HG02623 (cell line): ENCODE results near the gene MOCOS.
A peak's percentile ranks its signal among the peaks of the same experiment; 100 is the strongest.

Experiments
- ATAC-seq: cut with Tn5 transposase; IDR thresholded peaks from one replicate; pipeline ENCODE4 v1.9.1; 2021; ENCODE audit warnings: moderate library complexity; ENCODE audit not compliant: unreplicated experiment

Gene MOCOS

DNA sequence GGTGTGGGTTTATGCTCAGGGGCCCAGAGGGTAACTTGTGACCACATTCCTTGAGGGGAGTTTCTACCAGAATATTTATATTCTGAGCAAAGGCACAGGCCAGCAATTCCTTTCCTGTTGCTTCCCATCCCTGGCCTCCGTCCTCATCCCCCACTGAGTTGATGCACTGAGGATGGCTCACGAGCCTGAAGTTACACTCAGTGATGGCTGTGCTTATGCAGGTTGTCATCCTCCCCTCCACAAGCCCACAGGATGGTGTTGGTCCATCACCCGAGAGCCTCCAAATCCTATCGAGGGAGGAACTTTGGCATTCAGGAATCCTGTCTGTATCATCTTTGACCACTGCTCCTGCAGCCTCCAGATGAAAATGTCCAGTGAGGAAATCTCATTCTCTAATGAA, 81.9 kb downstream of the MOCOS start:
- ATAC-seq: no peak

DNA sequence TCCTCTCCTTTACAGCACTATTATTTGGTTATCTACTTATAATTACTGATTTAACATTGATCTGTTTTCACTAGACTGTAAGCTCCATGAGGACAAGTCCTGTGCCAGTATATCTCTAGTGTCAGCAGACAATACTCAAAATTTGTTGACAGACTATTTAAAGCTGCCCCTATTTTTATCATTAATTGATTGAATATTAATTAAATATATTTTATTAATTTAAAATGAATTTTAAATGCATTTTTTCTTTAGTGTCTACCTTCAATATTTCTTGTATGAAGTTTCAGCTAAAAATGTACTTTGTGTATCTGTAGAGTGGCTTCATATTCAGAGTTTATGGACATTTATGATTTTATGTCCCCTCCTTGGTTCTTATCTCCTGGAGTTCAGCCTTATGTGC, 83.9 kb downstream of the MOCOS start:
- no peak for ATAC-seq

DNA sequence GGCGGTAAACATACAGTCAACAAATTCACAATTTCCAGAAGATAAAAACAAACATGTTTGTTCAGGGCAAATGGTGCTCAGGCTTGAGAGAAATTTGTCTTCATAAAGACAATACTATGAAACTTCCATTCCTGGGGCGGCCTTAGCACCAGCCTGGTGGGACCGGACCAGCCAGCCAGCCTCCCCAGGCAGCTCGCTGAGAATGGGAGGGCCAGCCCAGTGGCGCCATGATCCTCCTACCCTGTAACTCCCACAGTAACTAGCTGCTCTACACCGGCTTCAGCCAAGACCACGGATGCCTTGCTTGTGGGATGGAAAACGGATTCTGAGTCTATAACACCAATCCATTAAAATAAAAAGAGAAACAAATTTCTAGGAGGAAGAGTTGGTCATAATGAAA, 86.0 kb downstream of the MOCOS start:
- no peak for ATAC-seq

DNA sequence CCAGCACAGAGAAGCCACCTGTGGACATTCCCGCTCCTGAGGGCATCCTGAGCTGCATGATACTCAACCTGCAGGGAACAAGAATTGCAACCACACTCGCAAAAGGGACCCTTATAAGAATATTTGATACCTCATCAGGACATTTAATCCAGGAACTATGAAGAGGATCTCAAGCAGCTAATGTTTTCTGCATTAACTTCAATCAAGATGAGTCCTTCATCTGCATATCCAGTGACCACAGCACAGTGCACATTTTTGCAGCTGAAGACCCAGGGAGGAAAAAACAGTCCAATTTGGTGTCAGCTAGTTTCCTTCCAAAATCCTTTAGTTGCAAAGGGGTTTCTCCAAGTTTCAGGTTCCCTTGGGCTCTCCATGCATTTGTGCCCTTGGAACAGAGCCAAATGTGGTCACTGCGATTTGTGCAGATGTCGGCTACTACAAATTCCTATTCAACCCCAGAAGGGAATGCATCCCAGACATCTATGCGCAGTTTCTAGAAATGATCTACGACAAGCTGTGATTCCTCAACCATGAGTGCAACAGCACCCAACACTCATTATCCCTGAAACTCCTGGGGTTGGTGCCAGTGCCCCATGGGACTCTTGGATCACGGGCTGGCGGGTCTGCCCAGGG, 86.9 kb downstream of the MOCOS start:
- ATAC-seq: no peak

DNA sequence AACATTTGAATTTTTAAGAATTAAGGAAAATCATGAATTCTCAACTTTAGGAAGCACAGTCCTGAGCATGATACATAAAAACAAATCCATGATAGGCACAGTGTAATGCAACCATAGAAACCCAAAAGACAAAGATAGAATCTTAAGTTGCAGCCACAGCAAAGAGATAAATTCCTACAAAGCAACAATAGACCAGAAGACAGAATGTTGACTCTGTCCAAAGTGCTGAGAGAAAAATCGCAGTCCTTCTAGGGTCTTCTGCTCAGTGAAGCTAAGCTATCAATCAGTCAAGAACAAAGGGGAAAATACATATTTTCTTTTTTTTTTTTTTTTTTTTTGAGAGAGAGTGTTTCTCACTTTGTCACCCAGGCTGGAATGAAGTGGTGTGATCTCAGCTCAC, 88.3 kb downstream of the MOCOS start:
- no peak for ATAC-seq

DNA sequence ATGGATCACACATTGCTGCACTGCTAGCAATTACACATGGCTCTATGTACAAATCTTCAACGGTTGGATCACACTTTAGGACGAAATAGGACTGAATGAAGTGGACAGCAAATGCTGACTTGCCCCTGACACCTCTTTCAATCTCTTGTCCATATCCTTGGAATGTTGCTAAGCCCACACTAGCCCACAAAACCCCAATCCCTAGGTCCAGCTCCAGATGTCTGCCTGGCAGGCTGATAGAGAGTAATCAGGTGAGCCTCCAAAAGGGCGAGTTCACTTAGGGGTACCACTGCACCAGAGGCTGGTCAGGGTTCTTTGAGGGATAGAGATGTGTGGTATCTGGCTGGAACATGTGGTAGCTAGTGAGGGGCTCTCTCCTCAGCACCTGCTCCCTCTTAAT, 91.7 kb downstream of the MOCOS start:
- no peak for ATAC-seq

DNA sequence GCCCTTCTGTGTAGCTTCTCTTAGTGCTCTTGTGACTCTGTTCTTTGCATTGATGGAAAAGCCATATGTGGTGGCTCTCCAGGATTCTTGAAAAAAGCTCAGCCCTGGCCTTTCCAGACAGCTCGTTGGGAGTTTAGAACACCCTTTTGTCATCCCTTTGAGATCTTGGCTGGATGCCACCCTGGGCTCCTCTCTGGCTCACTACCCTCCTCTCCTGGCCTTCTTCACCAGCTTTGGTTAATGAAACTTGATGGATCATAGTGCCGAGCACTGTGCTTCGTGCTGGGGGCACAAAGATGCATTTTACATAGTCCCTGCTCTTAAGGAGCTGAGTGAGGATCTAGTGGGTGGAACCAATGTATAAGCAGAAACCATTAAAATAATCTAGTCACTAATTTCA, 94.6 kb downstream of the MOCOS start:
- ATAC-seq: no peak

DNA sequence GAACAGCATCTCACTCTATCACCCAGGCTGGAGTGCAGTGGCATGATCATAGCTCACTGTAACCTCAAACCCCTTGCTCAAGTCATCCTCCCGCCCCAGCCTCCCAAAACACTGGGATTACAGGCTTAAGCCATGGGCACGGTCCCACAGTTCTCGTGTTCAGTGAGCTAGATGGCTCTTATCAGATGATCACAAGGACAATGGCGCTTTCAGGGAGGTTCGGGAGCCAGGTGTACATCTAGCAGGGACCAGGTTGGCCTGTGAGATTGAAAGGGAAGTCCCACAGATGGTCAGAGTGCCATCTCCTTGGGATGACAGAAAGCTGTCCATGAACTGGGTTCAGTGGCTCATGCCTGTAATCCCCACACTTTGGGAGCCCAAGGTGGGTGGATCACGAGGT, 96.2 kb downstream of the MOCOS start:
- no peak for ATAC-seq

DNA sequence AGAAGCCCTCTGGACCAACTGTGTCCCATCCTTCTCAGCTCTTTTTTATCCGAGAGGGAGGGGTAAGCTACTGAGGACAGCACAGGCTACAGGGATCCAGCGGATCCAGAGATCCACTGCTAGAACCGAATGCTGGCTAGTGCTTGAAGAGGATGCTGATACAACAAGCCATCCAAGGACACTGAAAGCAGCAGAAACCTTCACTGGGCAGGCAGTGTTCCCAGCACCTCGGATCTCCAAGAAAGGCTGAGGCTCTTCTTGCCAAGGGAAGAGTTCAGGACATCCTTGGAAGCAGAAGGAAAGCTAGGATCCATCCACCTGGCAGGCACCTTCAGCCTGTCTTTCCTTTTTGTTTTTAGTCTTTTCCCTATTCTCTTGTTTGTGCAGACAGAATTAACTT, 97.0 kb downstream of the MOCOS start:
- ATAC-seq: no peak

DNA sequence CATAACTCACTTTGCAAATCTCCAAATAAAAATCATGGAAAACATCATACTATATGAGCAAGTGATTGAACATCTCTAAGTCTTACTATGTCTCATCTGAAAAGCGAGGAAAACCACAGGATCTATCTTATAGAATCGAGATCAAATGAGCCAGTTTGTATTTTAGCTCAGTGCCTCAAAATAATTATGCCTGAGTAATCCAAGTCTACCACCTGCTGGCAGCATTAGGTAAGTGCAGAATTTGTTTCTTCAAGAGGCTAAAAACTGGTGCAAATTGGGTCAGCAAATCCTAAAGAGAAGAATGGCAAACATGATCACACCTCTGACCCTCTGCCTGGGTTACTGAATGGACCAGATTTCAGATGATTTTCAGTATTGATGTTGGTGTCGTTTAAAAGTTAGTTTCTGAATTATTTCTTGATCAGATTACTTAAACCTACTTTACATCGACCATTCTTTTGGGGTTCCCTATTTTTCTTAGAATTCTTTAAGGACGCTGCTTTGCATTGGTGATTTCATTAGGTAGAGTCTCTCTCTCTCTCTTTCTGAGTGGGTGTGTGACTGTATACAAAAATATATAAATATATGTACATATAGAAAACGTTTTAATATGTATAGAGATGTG, 97.5 kb downstream of the MOCOS start:
- ATAC-seq: no peak

DNA sequence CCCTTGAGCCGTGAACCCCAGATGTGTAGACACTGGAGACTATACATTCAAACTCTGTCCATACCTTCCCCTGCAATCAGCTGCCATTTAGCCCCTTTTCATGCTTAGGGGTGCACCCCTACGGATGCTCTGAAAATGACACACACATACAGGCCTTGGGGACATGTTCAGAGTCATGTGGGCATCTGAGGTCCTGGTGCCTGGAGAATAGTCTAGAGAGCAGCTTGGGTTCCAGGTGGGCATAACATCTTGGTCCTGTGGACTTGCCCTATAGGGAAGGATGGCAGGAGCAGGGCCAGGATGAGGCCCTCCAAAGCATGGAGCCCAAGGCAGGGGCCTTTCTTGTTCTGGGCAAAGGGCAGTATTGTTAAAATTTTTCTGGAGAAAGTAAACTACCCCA, 100.4 kb downstream of the MOCOS start:
- ATAC-seq: no peak

DNA sequence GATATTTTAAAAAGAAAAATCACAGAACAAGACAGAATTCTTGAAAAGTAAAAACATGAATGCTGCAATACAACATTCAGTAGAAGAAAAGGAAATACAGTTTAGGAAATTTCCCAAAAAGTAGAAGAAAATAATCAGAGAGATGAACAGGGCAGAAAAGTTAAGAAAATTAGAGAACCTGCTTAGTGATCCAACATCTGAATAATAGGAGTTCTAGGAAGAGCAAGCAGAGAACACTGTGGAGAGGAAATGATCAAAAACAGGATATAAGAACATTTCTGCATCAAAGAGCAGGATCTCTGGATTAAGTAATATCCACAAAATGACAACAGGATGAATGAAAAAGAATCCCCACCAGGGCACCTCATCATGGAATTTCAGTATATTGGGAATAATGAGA, 101.4 kb downstream of the MOCOS start:
- no peak for ATAC-seq

DNA sequence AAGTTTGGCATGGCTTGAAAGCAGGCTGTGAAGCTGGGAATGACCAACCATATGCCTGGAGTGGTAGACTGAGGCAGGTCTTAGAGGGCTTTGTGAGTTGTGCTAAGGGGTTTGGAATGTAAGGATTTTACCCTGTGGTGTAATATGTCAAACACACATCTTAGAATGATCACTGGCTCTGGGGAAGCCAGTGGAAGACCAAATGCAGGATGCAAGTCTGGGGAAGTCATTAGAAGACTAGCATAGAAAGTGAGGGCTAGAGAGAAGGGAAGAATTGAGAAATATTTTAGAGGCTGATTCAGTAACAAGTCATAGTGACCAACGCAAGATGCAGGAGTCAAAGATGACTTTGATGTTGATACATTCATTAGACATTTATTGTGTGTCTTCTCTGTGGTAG, 106.7 kb downstream of the MOCOS start:
- no peak for ATAC-seq

DNA sequence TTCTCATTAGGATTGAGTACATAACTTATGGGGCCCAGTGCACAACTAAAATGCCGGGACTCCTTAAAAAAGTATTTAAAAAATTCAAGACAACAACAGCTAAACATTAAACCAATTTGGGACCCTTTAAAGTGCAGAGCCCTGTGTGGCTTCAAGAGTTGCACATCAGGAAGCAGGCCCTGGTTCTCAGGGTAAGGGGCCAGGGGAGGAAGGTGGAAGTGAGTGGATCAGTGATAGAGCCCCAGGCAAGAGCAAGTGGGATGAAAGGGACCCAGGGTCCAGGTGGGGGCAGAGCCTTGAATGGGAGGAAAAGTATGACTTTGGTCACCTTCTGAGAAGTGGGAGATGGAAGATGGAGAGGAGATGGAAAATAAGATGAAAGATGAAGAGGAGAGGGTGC, 107.9 kb downstream of the MOCOS start:
- no peak for ATAC-seq

DNA sequence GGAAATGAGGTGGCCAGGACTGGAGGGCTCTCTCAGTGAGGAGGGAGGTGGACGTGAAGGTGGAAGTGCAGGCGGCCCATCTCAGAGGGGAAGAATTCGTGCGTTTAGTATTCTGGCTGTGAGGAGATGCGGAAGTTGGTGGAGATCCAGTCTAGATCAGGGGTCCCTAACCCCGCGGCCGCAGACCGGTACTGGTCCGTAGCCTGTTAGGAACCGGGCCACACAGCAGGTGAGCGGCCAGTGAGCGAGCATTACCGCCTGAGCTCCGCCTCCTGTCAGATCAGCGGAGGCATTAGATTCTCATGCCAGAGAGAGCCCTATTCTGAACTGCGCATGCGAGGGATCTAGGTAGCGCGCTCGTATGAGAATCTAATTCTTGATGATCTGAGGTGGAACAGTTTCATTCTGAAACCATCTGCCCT, 108.6 kb downstream of the MOCOS start:
- ATAC-seq: no peak

DNA sequence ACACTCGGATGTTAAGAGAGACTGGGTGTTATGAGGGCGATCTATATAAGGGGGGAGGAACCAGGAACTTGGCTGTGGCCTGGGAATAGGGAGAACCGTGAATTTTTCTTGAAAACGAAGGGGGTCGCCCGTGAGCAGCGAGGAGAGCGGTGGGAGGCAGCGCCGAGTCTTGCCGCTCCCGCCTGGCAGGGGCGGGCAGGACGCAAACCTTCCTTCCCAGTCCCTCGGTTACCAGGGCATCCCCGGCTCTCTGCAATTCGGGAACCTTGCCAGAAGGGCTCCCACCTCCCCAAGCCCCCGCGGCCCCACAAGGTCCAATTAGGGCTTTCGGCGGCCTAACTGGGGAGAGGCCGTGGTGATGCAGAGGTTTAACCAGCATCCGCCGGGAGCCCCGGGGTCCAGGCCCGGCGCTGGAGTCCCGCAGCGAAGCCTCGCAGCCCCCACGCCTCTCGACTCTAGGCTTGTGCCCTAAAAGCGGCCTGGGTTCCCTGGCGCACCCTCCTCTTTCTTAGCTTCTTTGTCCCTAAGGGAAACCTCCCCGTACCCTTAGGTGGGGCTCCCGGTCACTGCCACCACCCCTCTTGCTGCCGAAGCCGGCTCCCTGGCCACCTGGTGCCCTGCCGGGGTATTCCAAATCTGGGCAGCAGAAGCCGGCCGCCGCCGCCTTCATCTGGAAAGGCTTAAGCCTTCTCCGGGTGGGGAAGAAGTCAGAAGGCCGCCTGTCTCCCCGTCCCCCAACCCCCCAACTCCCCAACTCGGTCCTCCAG, 109.5 kb downstream of the MOCOS start:
- ATAC-seq: no peak

DNA sequence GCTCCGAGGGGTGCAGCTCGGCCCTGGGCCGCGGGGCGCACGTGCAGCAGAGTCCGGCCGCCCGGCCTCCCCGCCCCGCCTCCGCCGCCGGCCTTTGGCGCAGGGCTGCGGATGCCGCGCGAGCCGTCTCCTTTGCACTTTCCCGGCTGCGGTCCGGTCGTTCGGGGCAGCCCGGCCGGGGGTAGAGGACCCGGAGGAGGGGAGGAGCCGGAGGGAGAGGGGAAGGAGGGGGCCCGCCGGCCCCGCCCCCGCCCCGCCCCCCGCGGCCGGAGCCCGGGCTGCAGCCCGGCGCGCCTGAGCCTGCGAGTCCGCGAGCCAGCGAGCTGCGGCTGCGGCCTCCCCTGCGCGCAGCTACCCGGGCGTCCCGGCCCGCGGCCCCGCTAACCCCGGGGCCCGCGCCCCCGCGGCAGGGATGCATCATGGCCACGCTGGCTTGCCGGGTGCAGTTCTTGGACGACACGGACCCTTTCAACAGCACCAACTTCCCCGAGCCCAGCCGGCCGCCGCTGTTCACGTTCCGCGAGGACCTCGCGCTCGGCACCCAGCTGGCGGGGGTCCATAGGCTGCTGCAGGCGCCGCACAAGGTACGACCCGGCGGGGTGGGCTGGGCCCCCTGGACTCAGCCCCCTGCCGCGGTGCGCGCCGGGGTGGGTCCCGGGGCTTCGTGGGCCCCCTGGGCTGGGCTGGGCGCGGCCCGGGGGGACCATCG, 110.3 kb downstream of the MOCOS start, which contains the start of gene FHOD3:
Gene FHOD3 (plus strand): TSS at position 297 of the 709 bp plus-strand sequence. CDS start 123 bp downstream, at position 420.
- ATAC-seq: peak; percentile 48

DNA sequence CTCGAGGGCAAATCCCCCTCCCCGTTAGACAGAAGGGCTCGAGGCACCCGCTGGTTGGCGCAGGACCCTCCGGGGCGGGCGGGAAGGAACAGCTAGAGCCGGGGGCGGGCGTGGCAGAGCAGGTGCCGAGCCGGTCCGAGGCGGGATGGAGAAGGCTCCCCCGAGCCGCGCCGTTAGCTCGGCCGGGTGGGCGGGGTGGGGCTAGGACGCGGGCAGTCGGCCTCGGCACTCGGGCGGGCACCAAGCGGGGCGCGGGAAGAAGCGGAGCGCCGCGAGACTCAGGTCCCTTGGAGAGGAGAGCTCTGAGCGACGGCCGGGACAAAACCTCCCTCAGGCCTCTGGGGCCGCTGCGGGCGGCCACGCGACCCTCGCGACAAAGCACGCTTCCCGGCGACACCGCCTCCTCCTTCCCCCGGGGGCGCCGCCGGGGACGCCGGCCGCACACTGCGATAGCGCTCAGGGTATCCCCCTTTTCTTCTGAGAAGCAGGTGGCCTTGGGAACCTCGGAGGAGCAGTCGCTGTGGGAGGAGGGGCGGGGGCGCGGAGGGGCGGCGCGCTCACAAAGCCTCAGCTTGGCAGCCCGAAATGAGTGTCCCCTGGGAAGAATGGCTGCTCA, 110.9 kb downstream of the MOCOS start:
- ATAC-seq: no peak

DNA sequence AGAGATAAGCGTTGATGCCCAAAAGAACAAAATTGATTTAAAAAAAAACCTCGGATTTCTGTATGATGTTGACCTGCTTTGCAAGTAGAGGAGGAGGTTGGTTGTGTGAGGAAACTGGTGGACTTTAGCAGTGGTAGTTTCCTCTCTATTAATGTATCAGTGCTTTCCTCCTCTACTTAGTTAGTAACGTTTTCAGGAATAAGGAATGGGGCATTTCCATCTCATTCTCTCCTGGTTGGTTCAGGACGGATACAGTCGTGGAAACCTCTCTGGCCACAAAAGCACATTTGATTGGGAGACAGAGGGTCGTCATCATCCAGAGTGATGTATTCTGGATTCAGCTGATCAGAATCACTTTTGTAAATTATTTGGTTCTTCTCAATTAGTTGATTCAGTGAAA, 111.7 kb downstream of the MOCOS start:
- ATAC-seq: no peak

DNA sequence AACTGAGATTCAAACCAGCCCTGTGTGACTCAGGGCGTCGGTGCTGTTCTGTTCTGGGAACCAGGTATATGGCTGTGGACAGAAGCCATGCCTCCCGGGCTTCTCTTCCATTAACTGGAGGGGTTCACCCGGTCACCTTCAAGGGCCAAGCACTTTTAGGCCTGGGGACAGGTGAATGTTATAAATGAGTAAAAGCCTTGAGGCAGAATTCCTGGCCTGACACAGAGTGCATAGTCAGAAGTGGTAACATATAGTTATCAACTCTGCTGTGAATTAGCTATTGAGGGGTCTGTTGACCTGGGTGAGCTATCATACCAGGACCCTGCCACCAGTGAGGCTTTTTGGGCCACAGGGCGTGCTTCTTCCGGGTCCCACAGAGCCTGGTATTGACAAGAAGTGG, 112.9 kb downstream of the MOCOS start:
- ATAC-seq: no peak

DNA sequence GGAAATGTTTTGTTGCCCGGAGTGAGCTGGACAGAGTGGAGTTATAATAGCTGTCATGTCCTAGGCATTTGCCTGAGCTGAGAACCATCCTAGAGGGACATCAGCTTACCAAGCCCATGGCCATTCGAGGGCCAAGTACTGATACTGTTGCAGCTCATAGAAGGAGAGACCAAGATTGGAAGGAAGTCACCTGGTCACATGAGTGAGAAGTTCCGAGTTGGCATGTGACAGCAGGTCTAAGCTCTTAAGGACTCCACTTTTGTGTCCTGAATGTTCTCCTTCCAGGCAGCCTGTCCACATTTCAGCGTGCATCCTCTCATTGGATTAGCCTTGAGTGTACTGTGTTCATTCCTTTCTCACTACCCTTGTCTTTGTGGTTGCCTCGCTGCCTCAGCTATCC, 114.6 kb downstream of the MOCOS start:
- no peak for ATAC-seq
